ENCODE data around the gene NRSN1.

- no peak for TF ChIP-seq CTCF (IDR thresholded peaks at IDR 0.05 in 2 of 3, conservative IDR thresholded peaks at IDR 0.05 in 1 of 3; ENCODE audit: insufficient read depth in 2 of 3, low read depth in 1 of 3, low read length in 3 of 3)
- no peak for TF ChIP-seq MYNN (IDR thresholded peaks at IDR 0.05)
- no peak for TF ChIP-seq MYNN (CRISPR knock-in tag; IDR thresholded peaks at IDR 0.05)
- TF ChIP-seq ZNF830 (CRISPR knock-in tag; IDR thresholded peaks at IDR 0.05): no peak
- TF ChIP-seq YY1 (IDR thresholded peaks at IDR 0.05; ENCODE audit: borderline replicate concordance in 1 of 3, control insufficient read depth in 1 of 3, extremely low read depth in 1 of 3, insufficient read depth in 3 of 3, insufficient read length in 1 of 3, insufficient replicate concordance in 2 of 3, low read depth in 1 of 3, low read length in 2 of 3): no peak
- no peak for TF ChIP-seq EZH2 (IDR thresholded peaks at IDR 0.05; ENCODE audit: borderline replicate concordance, low read depth, low read length)
- TF ChIP-seq BRF1 (IDR thresholded peaks at IDR 0.05; ENCODE audit: borderline replicate concordance, extremely low read depth, insufficient read length): no peak
- TF ChIP-seq NFE2L1 (tag; IDR thresholded peaks at IDR 0.05; ENCODE audit: borderline replicate concordance, low read depth): no peak
- TF ChIP-seq RAD51 (IDR thresholded peaks at IDR 0.05; ENCODE audit: borderline replicate concordance, low read depth): no peak
- no peak for TF ChIP-seq REST (IDR thresholded peaks at IDR 0.05; ENCODE audit: borderline replicate concordance)
- TF ChIP-seq REST (CRISPR knock-in tag; IDR thresholded peaks at IDR 0.05; ENCODE audit: low read depth): no peak
- no peak for TF ChIP-seq POLR2A (conservative IDR thresholded peaks at IDR 0.05)
- TF ChIP-seq TAF1 (IDR thresholded peaks at IDR 0.05; ENCODE audit: control insufficient read depth, extremely low read depth, insufficient read depth, low read length, severe bottlenecking): no peak
- no peak for TF ChIP-seq RFX5 (IDR thresholded peaks at IDR 0.05; ENCODE audit: low read depth, low read length)
- TF ChIP-seq NCOA1 (IDR thresholded peaks at IDR 0.05; ENCODE audit: low read depth): no peak
Measured at GRCh38 chr6:24187965-24188577, 62.1 kb downstream of the NRSN1 start.

Measured in K562 (cell line).